AG04449 (cell line): Measurements from ENCODE around the gene CDYL2.
"Not testable (repeated sequence)": the region's sequence is repeated elsewhere in the genome, so short reads cannot be mapped to it uniquely, and the experiment has no call there.

Experiments
- CTCF ChIA-PET: fragments of 350-600 bp; formaldehyde crosslinking; extraction: SDS; loops from one replicate; lab custom pipeline; 2021; ENCODE audit warnings: antibody characterized with exemption; lab: Yijun Ruan, JAX
- POLR2A ChIA-PET: fragments of 400-600, 350-600 bp; formaldehyde crosslinking; extraction: SDS; loops from one replicate; lab custom pipeline; 2020; ENCODE audit warnings: antibody characterized with exemption, inconsistent platforms; lab: Yijun Ruan, JAX
- DNase-seq: peaks from one replicate; pipeline ENCODE4 v3.0.0-alpha.2; 2010; ENCODE audit warnings: low read depth, low spot score
- H3K4me3 ChIP-seq: 2 replicates; pipeline ENCODE4 v1.5.1; 2011; ENCODE audit warnings: low read depth, mild to moderate bottlenecking, control low read depth, low read length
- CTCF ChIP-seq: IDR thresholded peaks from one replicate; pipeline ENCODE4 v1.5.1; 2011; ENCODE audit warnings: mild to moderate bottlenecking, moderate library complexity, low read length, control low read depth, inconsistent platforms; ENCODE audit not compliant: insufficient read depth; ENCODE audit errors: missing control alignments

CDYL2 gene

GRCh38 chr16:80741724-80742123, 62.7 kb downstream of the CDYL2 start:
- no peak for TF ChIP-seq CTCF
- POLR2A ChIA-PET, result no interaction called here
- no peak overlapping the region for H3K4me3 ChIP-seq
- CTCF ChIA-PET, result no interaction called here
- DNase-seq, result no peak

GRCh38 chr16:80739523-80739922, 64.9 kb downstream of the CDYL2 start:
- H3K4me3 ChIP-seq, result no peak overlapping the region
- DNase-seq, result no peak
- ChIA-PET POLR2A (no interaction called here), CTCF (no interaction called here)
- TF ChIP-seq CTCF, result no peak

GRCh38 chr16:80738521-80738920, 65.9 kb downstream of the CDYL2 start:
- no peak overlapping the region for H3K4me3 ChIP-seq
- no peak for DNase-seq
- TF ChIP-seq CTCF, result no peak
- CTCF ChIA-PET, result no interaction called here
- POLR2A ChIA-PET, result interaction anchor here (0.6 kb wide), 1 partner anchor 13 kb away, joined by 3 read pairs; no protein-coding TSS in a partner anchor

- no peak for TF ChIP-seq CTCF
- CTCF ChIA-PET, result interaction anchor here (1.0 kb wide), 1 partner anchor 469 kb away, joined by 3 read pairs; no protein-coding TSS in a partner anchor
- DNase-seq, result no peak
- H3K4me3 ChIP-seq, result no peak overlapping the region
- POLR2A ChIA-PET, result no interaction called here
Measured at GRCh38 chr16:80735846-80736245, 68.6 kb downstream of the CDYL2 start.

GRCh38 chr16:80733407-80733806, 71.0 kb downstream of the CDYL2 start:
- no peak for DNase-seq
- POLR2A ChIA-PET, result no interaction called here
- H3K4me3 ChIP-seq, result no peak overlapping the region
- no peak for TF ChIP-seq CTCF
- CTCF ChIA-PET, result no interaction called here

GRCh38 chr16:80731915-80732314, 72.5 kb downstream of the CDYL2 start:
- DNase-seq, result no peak
- ChIA-PET CTCF (no interaction called here), POLR2A (no interaction called here)
- H3K4me3 ChIP-seq, result no peak overlapping the region
- no peak for TF ChIP-seq CTCF

- DNase-seq, CTCF ChIA-PET, H3K4me3 ChIP-seq, POLR2A ChIA-PET: not testable (repeated sequence)
Measured at GRCh38 chr16:80727066-80727763, 77.2 kb downstream of the CDYL2 start.
